H1 (cell line): Measurements from ENCODE around the gene RALY. TPM values are rescaled to one million over a fixed set of nuclear protein-coding genes. Genes with fewer than 3 reads are reported as not detected.

ENCODE experiments used
- CTCF ChIA-PET: fragments of 300-600 bp; sonication (Branson Sonifier 250); formaldehyde crosslinking; loops from one replicate; lab custom pipeline; 2021; ENCODE audit not compliant: partially characterized antibody; lab: Charles Lee
- POLR2A ChIA-PET: fragments of 300-600 bp; sonication (Branson Sonifier 250); formaldehyde crosslinking; loops from one replicate; lab custom pipeline; 2021; ENCODE audit warnings: inconsistent platforms; ENCODE audit not compliant: partially characterized antibody; lab: Charles Lee
- DNase-seq, 2 experiments: peaks; one replicate each; pipeline versions ENCODE4 v3.0.0 to v3.0.0-alpha.2; 2010 to 2022; ENCODE audit warnings: low spot score in 2 of 2, low read depth in 1 of 2, mixed read lengths in 1 of 2
- FAIRE-seq: peaks from 2 replicates; lab custom pipeline; 2011; peaks lifted over from hg19 to GRCh38; lab: Jason Lieb, UNC
- H2AFZ ChIP-seq: 2 replicates; pipeline ENCODE4 v1.8.1; 2012; ENCODE audit warnings: low read length, inconsistent platforms
- H2AK5ac ChIP-seq: 2 replicates; pipeline ENCODE4 v1.6.1; 2013; ENCODE audit warnings: low read depth, low read length
- H2BK120ac ChIP-seq: replicated peaks from 2 replicates; pipeline ENCODE3; 2013; ENCODE audit warnings: low read depth, low read length, inconsistent platforms
- H2BK12ac ChIP-seq: 2 replicates; pipeline ENCODE4 v1.6.1; 2013; ENCODE audit warnings: low read depth, low read length
- H2BK15ac ChIP-seq: 2 replicates; pipeline ENCODE4 v1.6.1; 2013; ENCODE audit warnings: low read length
- H2BK20ac ChIP-seq: 2 replicates; pipeline ENCODE4 v1.6.1; 2013; ENCODE audit warnings: low read length
- H2BK5ac ChIP-seq: 2 replicates; pipeline ENCODE4 v1.6.1; 2013; ENCODE audit warnings: low read depth, low read length
- H3K14ac ChIP-seq: 2 replicates; pipeline ENCODE4 v1.6.1; 2013; ENCODE audit warnings: inconsistent platforms; ENCODE audit not compliant: insufficient read length
- H3K18ac ChIP-seq: 2 replicates; pipeline ENCODE4 v1.6.1; 2013; ENCODE audit warnings: low read length; ENCODE audit errors: extremely low read depth
- H3K23ac ChIP-seq: 2 replicates; pipeline ENCODE4 v1.6.1; 2013; ENCODE audit warnings: inconsistent platforms; ENCODE audit not compliant: insufficient read length
- H3K23me2 ChIP-seq: 2 replicates; pipeline ENCODE4 v1.6.1; 2013; ENCODE audit warnings: low read depth, low read length
- H3K27ac ChIP-seq: 2 replicates; pipeline ENCODE4 v1.6.1; 2011; ENCODE audit warnings: low read depth, low read length, inconsistent platforms
- H3K27me3 ChIP-seq, 4 experiments: replicated peaks in 1 of 4; 1 replicate in 1 of 4; 2 replicates in 3 of 4; pipeline versions ENCODE4 v1.6.1 to v1.8.1; 2011 to 2013; ENCODE audit warnings: low read length in 3 of 4, mild to moderate bottlenecking in 3 of 4, inconsistent platforms in 2 of 4, mixed read lengths in 2 of 4, moderate library complexity in 1 of 4; ENCODE audit not compliant: control insufficient read depth in 3 of 4, insufficient read depth in 3 of 4; ENCODE audit errors: extremely low read depth in 1 of 4
- H3K36me3 ChIP-seq, 4 experiments: 2 replicates each; pipeline versions ENCODE4 v1.6.1 to v1.8.1; 2011 to 2013; ENCODE audit warnings: mild to moderate bottlenecking in 4 of 4, low read length in 3 of 4, moderate library complexity in 2 of 4, control low read depth in 1 of 4, inconsistent platforms in 1 of 4; ENCODE audit not compliant: insufficient read depth in 4 of 4, control insufficient read depth in 2 of 4
- H3K4ac ChIP-seq: replicated peaks from 2 replicates; pipeline ENCODE3; 2013; ENCODE audit warnings: low read length, low read depth, mixed read lengths, inconsistent platforms; ENCODE audit not compliant: insufficient read length
- H3K4me1 ChIP-seq, 4 experiments: replicated peaks in 1 of 4; 1 replicate in 1 of 4; 2 replicates in 3 of 4; pipeline versions ENCODE4 v1.6.1 to v1.8.1; 2011 to 2013; ENCODE audit warnings: low read length in 3 of 4, inconsistent platforms in 2 of 4, mixed read lengths in 1 of 4; ENCODE audit not compliant: insufficient read depth in 4 of 4, control insufficient read depth in 3 of 4
- H3K4me2 ChIP-seq, 2 experiments: 2 replicates each; pipeline versions ENCODE4 v1.6.1 to v1.8.1; 2011 to 2013; ENCODE audit warnings: low read depth in 2 of 2, low read length in 2 of 2, control low read depth in 1 of 2, inconsistent platforms in 1 of 2, mild to moderate bottlenecking in 1 of 2; ENCODE audit not compliant: insufficient read depth in 1 of 2
- H3K4me3 ChIP-seq, 4 experiments: fragments of 200-600, 300-600 bp in 1 of 4; sonication (generic), shearing (Covaris generic), sonication (Bioruptor Twin) in 1 of 4; 2 replicates each; pipeline versions ENCODE4 v1.5.1 to v1.8.1; 2011 to 2016; ENCODE audit warnings: low read length in 4 of 4, low read depth in 3 of 4, control low read depth in 2 of 4, inconsistent platforms in 2 of 4, mild to moderate bottlenecking in 2 of 4, mixed read lengths in 1 of 4, moderate library complexity in 1 of 4; ENCODE audit not compliant: insufficient read depth in 2 of 4; ENCODE audit errors: extremely low read depth in 1 of 4
- H3K56ac ChIP-seq: replicated peaks from 2 replicates; pipeline ENCODE3; 2013; ENCODE audit warnings: low read depth, mild to moderate bottlenecking, mixed read lengths, low read length, inconsistent platforms; ENCODE audit not compliant: insufficient read length
- H3K79me1 ChIP-seq: 2 replicates; pipeline ENCODE4 v1.6.1; 2013; ENCODE audit warnings: low read depth, low read length, control low read depth
- H3K79me2 ChIP-seq, 2 experiments: 2 replicates each; pipeline versions ENCODE4 v1.6.1 to v1.8.1; 2012 to 2013; ENCODE audit warnings: low read length in 2 of 2, mild to moderate bottlenecking in 2 of 2, inconsistent platforms in 1 of 2; ENCODE audit not compliant: insufficient read depth in 2 of 2, control insufficient read depth in 1 of 2
- H3K9ac ChIP-seq, 4 experiments: replicated peaks in 1 of 4; 1 replicate in 1 of 4; 2 replicates in 3 of 4; pipeline versions ENCODE4 v1.6.1 to v1.8.1; 2011 to 2013; ENCODE audit warnings: low read depth in 3 of 4, low read length in 3 of 4, control low read depth in 2 of 4, mild to moderate bottlenecking in 2 of 4, moderate library complexity in 2 of 4, inconsistent platforms in 1 of 4; ENCODE audit errors: extremely low read depth in 1 of 4
- H3K9me3 ChIP-seq, 2 experiments: 2 replicates each; pipeline versions ENCODE4 v1.6.1 to v1.8.1; 2012 to 2013; ENCODE audit warnings: mild to moderate bottlenecking in 2 of 2, moderate library complexity in 2 of 2, control low read depth in 1 of 2, inconsistent platforms in 1 of 2, low read depth in 1 of 2, low read length in 1 of 2, mixed read lengths in 1 of 2; ENCODE audit not compliant: insufficient read depth in 2 of 2
- H4K20me1 ChIP-seq, 2 experiments: replicated peaks in 1 of 2; 2 replicates each; pipeline versions ENCODE3 to v1.8.1; 2011 to 2013; ENCODE audit warnings: inconsistent platforms in 2 of 2, low read length in 2 of 2, mild to moderate bottlenecking in 1 of 2; ENCODE audit not compliant: insufficient read depth in 2 of 2, control insufficient read depth in 1 of 2
- H4K5ac ChIP-seq: 2 replicates; pipeline ENCODE4 v1.6.1; 2013; ENCODE audit warnings: low read length, low read depth, mixed read lengths, inconsistent platforms; ENCODE audit not compliant: insufficient read length
- H4K8ac ChIP-seq: 2 replicates; pipeline ENCODE4 v1.8.0; 2013; ENCODE audit warnings: mild to moderate bottlenecking, moderate library complexity, low read length, inconsistent platforms; ENCODE audit not compliant: insufficient read depth; ENCODE audit errors: extremely low read depth
- H4K91ac ChIP-seq: replicated peaks from 2 replicates; pipeline ENCODE3; 2013; ENCODE audit warnings: low read length, mixed read lengths, inconsistent platforms; ENCODE audit not compliant: insufficient read length
- NANOG ChIP-seq: IDR thresholded peaks from 2 replicates; pipeline ENCODE4 v1.6.1; 2011; ENCODE audit warnings: low read length, low read depth, mild to moderate bottlenecking, inconsistent platforms; ENCODE audit not compliant: insufficient read depth, poor library complexity, severe bottlenecking
- WGBS, 2 experiments: shearing (Covaris generic) in 1 of 2; methylation state at CpG; one replicate each; pipeline versions ENCODE4 v1.1.6 to v1.1.7; 2013 to 2015; ENCODE audit warnings: low lambda C conversion rate in 2 of 2, mixed read lengths in 2 of 2, inconsistent platforms in 1 of 2, low coverage in 1 of 2, missing lambda C conversion rate in 1 of 2; ENCODE audit not compliant: insufficient replicate concordance in 2 of 2, insufficient coverage in 1 of 2, insufficient read length in 1 of 2; ENCODE audit errors: extremely low coverage in 1 of 2, missing lambda C conversion rate in 1 of 2; 5-methylcytosine and 5-hydroxymethylcytosine counted together
- polyA plus RNA-seq, 7 experiments: library from polyadenylated mRNA; depleted of rRNA in 3 of 7; stranded (reverse) in 5 of 7; unstranded in 2 of 7; fragments of >200 nt in 5 of 7; fragments of 200-250 nt in 2 of 7; gene quantifications; 1 replicate in 5 of 7; 2 replicates in 1 of 7; 4 replicates in 1 of 7; pipeline versions ENCODE4 v1.2.1 to v1.2.3, GENCODE V29; 2011 to 2013; ENCODE audit warnings: missing spikeins in 2 of 7, mixed read lengths in 2 of 7
- total RNA-seq: library from RNA; stranded (reverse); fragmentation: NEBNext Ultra II Directional; extraction: Animal tissue kit (Norgen Biotek cat#: 25700); gene quantifications from 2 replicates; pipeline ENCODE4 v1.2.1, GENCODE V29; 2021

Gene RALY
- total and polyA plus RNA-seq, 2 of the 8 experiments (the other 6 are each of a cell fraction or from before 2014, with no cell fraction given): 133 to 148 TPM

GRCh38 chr20:34023937-34024722 is 30.4 kb downstream of the RALY start:
- Histone ChIP-seq H3K79me1 (peaks cover 16% of the 10 kb centered on the region), H3K14ac (no peak overlapping the region), H3K4me3 (no peak overlapping the region), H4K20me1 (peaks cover 10 to 36% of the 10 kb centered on the region in 2 experiments), H3K18ac (no peak overlapping the region), H3K56ac (no peak overlapping the region), H3K4ac (no peak overlapping the region), H2BK15ac (no peak overlapping the region)
- CTCF ChIA-PET: interaction anchor here (0.6 to 3.0 kb wide), 16 partner anchors 8 to 232 kb away, joined by 3 to 8 read pairs (median 4); no protein-coding TSS in a partner anchor
- no peak for TF ChIP-seq NANOG
- TF ChIP-seq, all 59 proteins: peak for 0
- WGBS, 2 experiments: 88% methylated on average over 8 of the region's 8 CpGs; no CpG with 5 or more reads in 1 of the 2 experiments
- Histone ChIP-seq H2BK20ac (no peak overlapping the region), H4K5ac (no peak overlapping the region), H3K23ac (no peak overlapping the region), H3K23me2 (no peaks in the 10 kb centered on the region; the same call in 1 of the 2 replicates), H2BK12ac (no peak overlapping the region), H3K36me3 (no peaks in the 10 kb centered on the region), H2AFZ (no peak overlapping the region), H2AK5ac (no peak overlapping the region), H3K9ac (no peak overlapping the region), H3K79me2 (peaks cover 16 to 85% of the 10 kb centered on the region in 2 experiments), H2BK5ac (no peak overlapping the region), H3K4me2 (peak overlapping the region in 1 of 2 experiments; percentile 7; a peak in 1 of 4 replicates), H3K27ac (no peak overlapping the region), H4K8ac (no peak overlapping the region), H3K27me3 (no peaks in the 10 kb centered on the region), H4K91ac (no peak overlapping the region), H3K9me3 (peaks cover 0 to 3% of the 10 kb centered on the region in 2 experiments; a peak in 1 of 4 replicates), H3K4me1 (peaks cover 2 to 17% (median 9%) of the 10 kb centered on the region in 4 experiments; a peak in 4 of 7 replicates), H2BK120ac (no peak overlapping the region)
- POLR2A ChIA-PET: interaction anchor here (1.3 to 1.4 kb wide), 2 partner anchors 36 to 88 kb away, joined by 5 to 7 read pairs; partner anchors contain the start of gene EIF2S2
- FAIRE-seq (no peak), DNase-seq (no peak)
